GM12891 (cell line): ENCODE measurements around the gene CCM2.

Experiments used
- PAX5 ChIP-seq: IDR thresholded peaks from 2 replicates; pipeline ENCODE4 v1.6.1; 2011; ENCODE audit warnings: low read length, moderate library complexity, mild to moderate bottlenecking; ENCODE audit not compliant: insufficient read depth, severe bottlenecking
- POLR2A ChIP-seq: IDR thresholded peaks from 2 replicates; pipeline ENCODE4 v1.6.1; 2011; ENCODE audit warnings: low read depth, low read length, control low read depth
- POLR2AphosphoS5 ChIP-seq: IDR thresholded peaks from 2 replicates; pipeline ENCODE4 v1.6.1; 2011; ENCODE audit warnings: low read depth, low read length, control low read depth
- POU2F2 ChIP-seq: IDR thresholded peaks from 2 replicates; pipeline ENCODE4 v1.6.1; 2011; ENCODE audit warnings: low read depth, mild to moderate bottlenecking, control low read depth, low read length, moderate library complexity
- SPI1 ChIP-seq: IDR thresholded peaks from 2 replicates; pipeline ENCODE4 v1.6.1; 2011; ENCODE audit warnings: low read depth, low read length, control low read depth
- TAF1 ChIP-seq: IDR thresholded peaks from 2 replicates; pipeline ENCODE4 v1.6.1; 2011; ENCODE audit warnings: low read depth, low read length, control low read depth

DNA sequence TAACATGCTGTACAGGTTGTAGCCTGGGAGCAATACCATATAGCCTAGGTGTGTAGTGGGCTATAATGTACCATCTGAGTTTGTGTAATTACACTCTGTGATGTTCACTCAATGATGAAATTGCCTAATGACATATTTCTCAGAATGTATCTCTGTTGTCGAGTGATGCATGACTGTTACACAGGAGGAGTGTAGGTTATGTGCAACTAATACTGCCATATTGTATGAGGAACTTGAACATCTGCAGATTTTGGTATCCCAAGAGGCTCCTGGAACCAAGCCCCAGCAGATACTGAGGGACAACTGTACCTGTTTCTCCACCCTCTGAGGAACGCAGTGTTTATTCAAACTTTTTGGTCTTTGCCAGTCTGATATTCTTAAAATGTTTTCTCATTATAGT, 50.2 kb downstream of the CCM2 start:
- TF ChIP-seq POLR2A, result no peak
- no peak for TF ChIP-seq SPI1
- no peak for TF ChIP-seq TAF1
- TF ChIP-seq POLR2AphosphoS5, result no peak
- TF ChIP-seq POU2F2, result no peak
- TF ChIP-seq PAX5, result no peak
